SK-N-SH (cell line): ENCODE data around the gene AGBL1. TPM values are rescaled to one million over a fixed set of nuclear protein-coding genes. Genes with fewer than 3 reads are reported as not detected.
A peak's percentile ranks its signal among the peaks of the same experiment; 100 is the strongest.

ENCODE experiments used
- CTCF ChIA-PET: fragments of 300-600, 350-600 bp; formaldehyde crosslinking; extraction: SDS; loops from one replicate; lab custom pipeline; 2021; lab: Yijun Ruan, JAX
- POLR2A ChIA-PET: fragments of 350-600 bp; sonication (Branson Sonifier 250); formaldehyde crosslinking; extraction: SDS; loops from one replicate; lab custom pipeline; 2020; ENCODE audit warnings: antibody characterized with exemption, inconsistent platforms; lab: Yijun Ruan, JAX
- DNase-seq: peaks from one replicate; pipeline ENCODE4 v3.0.0; 2012
- H2AFZ ChIP-seq: fragments of 200-600 bp; sonication (generic); 2 replicates; pipeline ENCODE4 v1.8.1; 2016; ENCODE audit warnings: antibody characterized with exemption, mild to moderate bottlenecking, low read depth
- H3F3A ChIP-seq: fragments of 200-600 bp; sonication (generic); replicated peaks from 2 replicates; pipeline ENCODE3; 2016; ENCODE audit warnings: antibody characterized with exemption, mild to moderate bottlenecking; ENCODE audit not compliant: insufficient read depth
- H3K27ac ChIP-seq, 2 experiments: fragments of 200-500 bp in 1 of 2; fragments of 200-600 bp in 1 of 2; sonication (Bioruptor generic) in 1 of 2; sonication (generic), shearing (Covaris generic) in 1 of 2; 2 replicates each; pipeline versions ENCODE4 v1.5.1 to v1.6.1; 2014 to 2016; ENCODE audit warnings: low read depth in 2 of 2, inconsistent platforms in 1 of 2, low read length in 1 of 2, mild to moderate bottlenecking in 1 of 2, mixed read lengths in 1 of 2
- H3K27me3 ChIP-seq: fragments of 200-600 bp; sonication (generic), shearing (Covaris generic); 2 replicates; pipeline ENCODE4 v1.6.1; 2016; ENCODE audit warnings: mixed run types; ENCODE audit not compliant: insufficient read depth
- H3K36me3 ChIP-seq, 2 experiments: fragments of 200-500 bp in 1 of 2; fragments of 200-600 bp in 1 of 2; sonication (Bioruptor generic) in 1 of 2; sonication (generic) in 1 of 2; replicated peaks in 1 of 2; 2 replicates each; pipeline versions ENCODE3 to v1.5.1; 2014 to 2016; ENCODE audit warnings: low read length in 1 of 2, mild to moderate bottlenecking in 1 of 2; ENCODE audit not compliant: insufficient read depth in 2 of 2, control insufficient read depth in 1 of 2
- H3K4me1 ChIP-seq, 2 experiments: fragments of 200-500 bp in 1 of 2; fragments of 200-600 bp in 1 of 2; sonication (Bioruptor generic) in 1 of 2; sonication (generic), shearing (Covaris generic) in 1 of 2; 2 replicates each; pipeline versions ENCODE4 v1.5.1 to v1.6.1; 2014 to 2016; ENCODE audit warnings: low read depth in 1 of 2, low read length in 1 of 2, mixed run types in 1 of 2; ENCODE audit not compliant: insufficient read depth in 2 of 2, control insufficient read depth in 1 of 2
- H3K4me2 ChIP-seq: fragments of 200-600 bp; sonication (generic), shearing (Covaris generic); 2 replicates; pipeline ENCODE4 v1.6.1; 2017; ENCODE audit warnings: mixed run types
- H3K4me3 ChIP-seq, 2 experiments: fragments of 200-500 bp in 1 of 2; fragments of 200-600 bp in 1 of 2; sonication (Bioruptor generic) in 1 of 2; sonication (generic), shearing (Covaris generic) in 1 of 2; 2 replicates each; pipeline versions ENCODE4 v1.5.1 to v1.8.1; 2014 to 2016; ENCODE audit warnings: low read depth in 2 of 2, inconsistent platforms in 1 of 2, low read length in 1 of 2, mild to moderate bottlenecking in 1 of 2, mixed read lengths in 1 of 2, moderate library complexity in 1 of 2
- H3K79me2 ChIP-seq: fragments of 200-600 bp; sonication (generic); 2 replicates; pipeline ENCODE4 v1.8.1; 2017; ENCODE audit warnings: mild to moderate bottlenecking; ENCODE audit not compliant: insufficient read depth
- H3K9ac ChIP-seq: fragments of 200-600 bp; sonication (generic); 2 replicates; pipeline ENCODE4 v1.6.1; 2017; ENCODE audit warnings: mixed run types
- H3K9me2 ChIP-seq: fragments of 200-600 bp; sonication (generic); 2 replicates; pipeline ENCODE4 v1.6.1; 2017; ENCODE audit warnings: mixed run types
- H3K9me3 ChIP-seq: fragments of 200-600 bp; sonication (generic); 2 replicates; pipeline ENCODE4 v1.6.1; 2017; ENCODE audit warnings: mixed run types, mild to moderate bottlenecking, moderate library complexity
- H4K20me1 ChIP-seq: fragments of 200-600 bp; sonication (generic); 2 replicates; pipeline ENCODE4 v1.6.1; 2017; ENCODE audit warnings: mild to moderate bottlenecking, mixed run types; ENCODE audit not compliant: insufficient read depth
- CHD2 ChIP-seq: fragments of 150-350 bp; IDR thresholded peaks from 2 replicates; pipeline ENCODE4 v1.6.1; 2018; ENCODE audit warnings: low read length; ENCODE audit not compliant: partially characterized antibody
- ELF1 ChIP-seq: IDR thresholded peaks from 2 replicates; pipeline ENCODE4 v1.4.0; 2012
- EZH2phosphoT487 ChIP-seq: fragments of 200-600 bp; sonication (generic); IDR thresholded peaks from 2 replicates; pipeline ENCODE4 v1.6.1; 2017; ENCODE audit warnings: low read depth, mixed run types, mild to moderate bottlenecking, antibody characterized with exemption, moderate library complexity, borderline replicate concordance
- IRF3 ChIP-seq: fragments of 150-350 bp; IDR thresholded peaks from 2 replicates; pipeline ENCODE4 v1.6.1; 2016; ENCODE audit warnings: mild to moderate bottlenecking, low read depth, low read length
- MXI1 ChIP-seq: IDR thresholded peaks from 2 replicates; pipeline ENCODE4 v1.6.1; 2012; ENCODE audit warnings: mild to moderate bottlenecking, low read depth, low read length, improper control_type of control experiment
- RAD21 ChIP-seq: IDR thresholded peaks from 2 replicates; pipeline ENCODE4 v1.6.1; 2012; ENCODE audit warnings: mild to moderate bottlenecking, low read length
- RXRA ChIP-seq: IDR thresholded peaks from 2 replicates; pipeline ENCODE4 v1.4.0; 2012; ENCODE audit warnings: low read depth, mild to moderate bottlenecking, borderline replicate concordance
- SIN3A ChIP-seq: IDR thresholded peaks from 2 replicates; pipeline ENCODE4 v1.6.1; 2012; ENCODE audit warnings: low read depth, mild to moderate bottlenecking, low read length, moderate library complexity, borderline replicate concordance
- SMC3 ChIP-seq: IDR thresholded peaks from 2 replicates; pipeline ENCODE4 v1.6.1; 2012; ENCODE audit warnings: low read depth, low read length, improper control_type of control experiment
- WGBS: methylation state at CpG from one replicate; pipeline ENCODE4 v1.1.6; 2017; ENCODE audit warnings: low lambda C conversion rate; 5-methylcytosine and 5-hydroxymethylcytosine counted together
- polyA plus RNA-seq, 3 experiments: library from polyadenylated mRNA; depleted of rRNA; stranded (reverse); fragments of >200 nt; gene quantifications; 2 replicates each; pipeline ENCODE4 v1.2.3, GENCODE V29; 2012
- TF ChIP-seq, protein P1 (sequence below): IDR thresholded peaks from 2 replicates; pipeline ENCODE4 v1.6.1; 2012; ENCODE audit warnings: mild to moderate bottlenecking, low read depth, low read length, moderate library complexity

Gene AGBL1
- polyA plus RNA-seq, 1 of the 3 experiments (the other 2 are of a cell fraction): not detected

DNA sequence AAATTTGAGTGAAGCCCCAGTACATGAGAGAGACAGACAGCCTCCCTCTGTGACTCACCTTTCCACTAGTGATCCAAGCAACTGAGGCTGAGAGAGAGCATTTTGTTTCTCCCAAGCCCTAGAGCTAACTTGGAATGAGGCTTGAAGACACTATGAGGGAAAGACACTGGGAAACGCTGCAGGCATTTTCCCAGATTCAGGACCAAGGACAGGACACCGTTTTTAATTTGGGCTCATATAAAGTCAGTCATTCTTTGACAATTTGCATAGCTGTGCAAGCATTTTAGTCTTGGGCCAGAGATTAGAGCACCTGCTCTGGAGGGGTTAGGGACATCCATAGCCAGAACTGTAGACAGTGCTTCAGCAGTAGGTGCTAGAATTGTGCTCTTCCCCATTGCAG is 249.0 kb downstream of the AGBL1 start:
- H3K36me3 ChIP-seq: no peaks in the 10 kb centered on the region
- no peaks in the 10 kb centered on the region for H3K9me2 ChIP-seq
- no peaks in the 10 kb centered on the region for H3F3A ChIP-seq
- no peak for TF ChIP-seq SIN3A
- TF ChIP-seq, protein P1, sequence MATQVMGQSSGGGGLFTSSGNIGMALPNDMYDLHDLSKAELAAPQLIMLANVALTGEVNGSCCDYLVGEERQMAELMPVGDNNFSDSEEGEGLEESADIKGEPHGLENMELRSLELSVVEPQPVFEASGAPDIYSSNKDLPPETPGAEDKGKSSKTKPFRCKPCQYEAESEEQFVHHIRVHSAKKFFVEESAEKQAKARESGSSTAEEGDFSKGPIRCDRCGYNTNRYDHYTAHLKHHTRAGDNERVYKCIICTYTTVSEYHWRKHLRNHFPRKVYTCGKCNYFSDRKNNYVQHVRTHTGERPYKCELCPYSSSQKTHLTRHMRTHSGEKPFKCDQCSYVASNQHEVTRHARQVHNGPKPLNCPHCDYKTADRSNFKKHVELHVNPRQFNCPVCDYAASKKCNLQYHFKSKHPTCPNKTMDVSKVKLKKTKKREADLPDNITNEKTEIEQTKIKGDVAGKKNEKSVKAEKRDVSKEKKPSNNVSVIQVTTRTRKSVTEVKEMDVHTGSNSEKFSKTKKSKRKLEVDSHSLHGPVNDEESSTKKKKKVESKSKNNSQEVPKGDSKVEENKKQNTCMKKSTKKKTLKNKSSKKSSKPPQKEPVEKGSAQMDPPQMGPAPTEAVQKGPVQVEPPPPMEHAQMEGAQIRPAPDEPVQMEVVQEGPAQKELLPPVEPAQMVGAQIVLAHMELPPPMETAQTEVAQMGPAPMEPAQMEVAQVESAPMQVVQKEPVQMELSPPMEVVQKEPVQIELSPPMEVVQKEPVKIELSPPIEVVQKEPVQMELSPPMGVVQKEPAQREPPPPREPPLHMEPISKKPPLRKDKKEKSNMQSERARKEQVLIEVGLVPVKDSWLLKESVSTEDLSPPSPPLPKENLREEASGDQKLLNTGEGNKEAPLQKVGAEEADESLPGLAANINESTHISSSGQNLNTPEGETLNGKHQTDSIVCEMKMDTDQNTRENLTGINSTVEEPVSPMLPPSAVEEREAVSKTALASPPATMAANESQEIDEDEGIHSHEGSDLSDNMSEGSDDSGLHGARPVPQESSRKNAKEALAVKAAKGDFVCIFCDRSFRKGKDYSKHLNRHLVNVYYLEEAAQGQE: peak; percentile 34; the same call in 1 of the 2 replicates
- H3K9me3 ChIP-seq: peaks cover 7% of the 10 kb centered on the region; the same call in 1 of the 2 replicates
- WGBS: 9% methylated on average over 2 of the region's 2 CpGs
- no peak overlapping the region for H3K4me3 ChIP-seq
- no peak for DNase-seq
- no peak overlapping the region for H2AFZ ChIP-seq
- H3K27ac ChIP-seq: no peak overlapping the region
- no peaks in the 10 kb centered on the region for H3K79me2 ChIP-seq
- no peak overlapping the region for H3K9ac ChIP-seq
- H4K20me1 ChIP-seq: no peaks in the 10 kb centered on the region
- ChIA-PET POLR2A (no interaction called here), CTCF (no interaction called here)
- no peaks in the 10 kb centered on the region for H3K27me3 ChIP-seq
- H3K4me1 ChIP-seq: no peaks in the 10 kb centered on the region
- no peak overlapping the region for H3K4me2 ChIP-seq

DNA sequence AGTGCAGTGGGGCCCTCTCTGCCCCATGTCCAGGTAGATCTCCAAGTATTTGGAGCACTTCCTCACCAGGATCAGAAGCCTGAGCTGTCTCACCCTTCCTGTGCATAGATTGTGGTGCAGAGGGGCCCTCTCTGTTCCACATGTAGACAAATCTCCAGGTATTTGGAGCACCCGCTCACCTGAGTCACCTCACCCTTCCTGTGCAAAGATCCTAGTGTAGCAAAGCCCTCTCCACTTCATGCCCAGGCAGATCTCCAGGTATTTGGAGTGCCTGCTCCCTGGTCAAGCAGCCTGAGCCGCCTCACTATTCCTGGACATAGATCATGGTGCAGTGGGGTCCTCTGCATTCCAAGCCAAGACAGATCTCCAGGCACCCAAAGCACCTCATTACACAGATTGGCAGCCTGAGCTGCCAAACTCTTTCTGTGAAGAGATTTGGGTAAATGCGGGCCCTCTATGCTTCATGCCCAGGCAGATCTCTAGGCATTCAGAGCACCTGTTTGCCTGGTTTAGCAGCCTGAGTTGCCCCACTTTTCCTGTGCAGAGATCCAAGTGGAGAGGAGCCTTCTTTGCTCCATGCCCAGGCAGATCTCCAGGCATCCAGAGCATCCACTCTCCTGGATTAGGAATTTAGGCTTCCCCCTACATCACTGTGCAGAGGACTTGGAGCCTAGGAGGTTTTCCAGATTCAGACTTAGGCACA is 249.8 kb downstream of the AGBL1 start:
- Histone ChIP-seq H3K27ac (no peak overlapping the region), H2AFZ (no peak overlapping the region), H3K4me3 (no peak overlapping the region; a peak in 1 of 4 replicates), H4K20me1 (no peaks in the 10 kb centered on the region), H3F3A (no peaks in the 10 kb centered on the region), H3K4me2 (no peak overlapping the region), H3K36me3 (no peaks in the 10 kb centered on the region), H3K4me1 (no peaks in the 10 kb centered on the region), H3K9me3 (peaks cover 7% of the 10 kb centered on the region; the same call in 1 of the 2 replicates), H3K9me2 (no peaks in the 10 kb centered on the region), H3K79me2 (no peaks in the 10 kb centered on the region), H3K27me3 (no peaks in the 10 kb centered on the region), H3K9ac (no peak overlapping the region)
- no peak for DNase-seq
- WGBS: 67% methylated on average over 2 of the region's 3 CpGs
- CTCF ChIA-PET: no interaction called here
- POLR2A ChIA-PET: no interaction called here
- TF ChIP-seq RXRA (no peak), CHD2 (no peak), SMC3 (no peak), IRF3 (no peak), RAD21 (no peak), MXI1 (no peak), ELF1 (no peak), EZH2phosphoT487 (no peak)
- TF ChIP-seq, protein P1: no peak
